Stimulated activated CD8-positive, alpha-beta memory T cell treated with anti-CD3 and anti-CD28 coated beads, Interleukin-2, amount 100 ng/mL, for 48 hours (primary cell): ENCODE results near the gene SNRK.

Source experiments
- DNase-seq, 2 donors: peaks; one replicate each; pipeline ENCODE4 v3.0.0-alpha.2; 2020; ENCODE audit warnings: low read depth in 2 of 2

SNRK gene

DNA sequence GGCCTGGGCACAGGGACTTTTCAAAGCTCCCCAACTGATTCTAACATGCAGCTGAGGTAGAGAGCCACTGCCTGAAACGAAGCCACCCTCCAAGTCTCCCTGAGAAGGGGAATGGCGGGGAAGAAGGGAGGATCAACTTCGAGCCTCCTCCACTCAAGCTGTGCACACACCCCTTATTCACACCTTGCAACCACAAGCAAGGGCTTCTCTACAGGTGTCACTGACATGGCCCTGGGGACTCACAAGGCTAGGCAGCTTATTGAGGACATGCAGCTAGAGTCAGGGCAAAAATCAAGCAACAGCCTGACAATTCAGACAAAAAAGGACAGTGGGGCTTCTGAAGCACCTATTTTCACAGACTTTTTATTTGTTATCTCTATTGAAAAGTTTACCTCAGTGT, 85.2 kb downstream of the SNRK start:
- no peak for DNase-seq

DNA sequence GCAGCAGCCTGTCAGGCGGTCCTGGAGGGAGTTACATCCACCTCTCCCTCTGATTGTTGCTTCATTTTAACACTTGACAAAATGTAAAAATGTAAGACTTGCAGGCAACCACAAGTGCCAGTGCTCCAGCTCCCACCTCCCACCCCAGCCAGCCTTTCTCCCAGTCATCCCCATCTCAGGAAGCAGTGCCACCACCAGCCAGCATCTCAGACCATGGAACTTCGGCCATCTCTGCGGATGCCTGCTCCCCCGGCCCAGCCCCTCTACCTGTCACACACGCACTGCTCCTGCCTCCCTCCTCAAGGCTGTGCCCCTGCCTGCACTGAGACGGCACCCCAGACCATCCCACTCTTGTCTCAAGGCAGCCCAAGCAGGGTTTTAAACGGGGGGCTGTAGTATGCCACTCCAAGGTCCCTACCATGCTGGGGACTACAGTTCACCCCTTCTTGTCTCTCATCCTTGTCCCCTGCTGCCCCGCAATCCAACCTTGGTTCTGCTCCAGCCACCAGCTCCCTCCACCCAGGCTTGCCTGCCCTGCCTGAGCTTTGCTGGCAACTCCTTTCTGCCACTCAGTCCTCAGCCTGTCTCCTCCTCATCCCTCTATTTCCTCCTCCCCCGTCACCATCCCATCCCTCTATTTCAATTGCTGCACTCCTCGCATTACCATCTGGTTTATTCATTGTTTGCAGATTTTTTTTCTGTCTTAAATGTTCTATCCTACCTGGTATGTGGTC, 85.8 kb downstream of the SNRK start:
- no peak for DNase-seq

DNA sequence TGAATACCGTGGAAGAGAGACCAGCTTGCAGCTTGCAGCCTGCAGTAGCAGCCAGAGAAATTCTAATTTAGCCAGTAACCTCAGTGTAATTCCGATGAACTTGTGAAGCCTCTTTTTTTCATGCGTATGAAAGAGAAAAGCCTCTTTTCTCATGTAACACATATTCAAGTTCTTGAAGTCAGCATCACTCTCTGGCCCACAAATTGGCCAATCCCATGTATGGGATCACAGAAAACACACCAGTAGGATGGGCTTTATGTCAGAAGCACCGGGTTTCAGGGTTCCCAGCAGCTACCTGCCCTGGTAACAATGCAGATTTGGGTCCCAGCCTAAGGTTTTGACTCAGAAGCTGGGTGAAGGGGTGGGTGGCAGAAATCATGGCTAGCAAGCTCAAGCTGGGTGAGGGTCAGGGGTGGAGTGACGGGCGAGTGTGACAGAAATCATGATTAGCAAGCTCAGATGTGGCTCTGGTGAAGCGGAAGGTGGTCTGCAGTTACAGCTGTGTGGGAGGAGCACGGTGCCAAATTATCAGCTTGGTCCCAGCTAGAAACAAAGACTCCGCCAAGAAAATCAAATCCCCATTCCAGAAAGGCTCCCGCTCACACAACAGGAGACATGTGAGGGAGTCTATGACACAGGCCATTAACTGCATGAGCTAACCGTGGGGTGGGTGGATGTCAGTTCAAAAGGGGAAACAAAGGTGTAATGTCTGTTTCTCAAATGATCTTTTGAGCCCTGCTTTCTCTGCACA, 86.6 kb downstream of the SNRK start:
- no peak for DNase-seq

DNA sequence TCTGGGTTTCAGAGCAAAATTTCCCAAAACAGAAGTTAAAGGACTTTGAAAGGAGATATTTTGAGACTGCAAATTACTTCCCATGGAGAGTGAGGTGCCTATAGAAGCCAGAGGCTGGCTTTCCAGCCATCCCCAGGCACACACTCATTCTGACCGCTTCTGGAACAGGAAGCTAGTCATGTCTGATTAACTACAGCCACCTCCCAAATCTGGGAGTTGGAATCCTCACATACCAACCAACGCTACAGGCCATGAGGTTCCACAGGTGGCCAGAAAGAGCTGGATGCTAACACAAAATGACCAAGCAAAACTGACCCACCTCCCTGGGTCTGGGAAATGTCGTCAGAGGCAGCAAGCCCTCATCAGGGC, 87.2 kb downstream of the SNRK start:
- no peak for DNase-seq

DNA sequence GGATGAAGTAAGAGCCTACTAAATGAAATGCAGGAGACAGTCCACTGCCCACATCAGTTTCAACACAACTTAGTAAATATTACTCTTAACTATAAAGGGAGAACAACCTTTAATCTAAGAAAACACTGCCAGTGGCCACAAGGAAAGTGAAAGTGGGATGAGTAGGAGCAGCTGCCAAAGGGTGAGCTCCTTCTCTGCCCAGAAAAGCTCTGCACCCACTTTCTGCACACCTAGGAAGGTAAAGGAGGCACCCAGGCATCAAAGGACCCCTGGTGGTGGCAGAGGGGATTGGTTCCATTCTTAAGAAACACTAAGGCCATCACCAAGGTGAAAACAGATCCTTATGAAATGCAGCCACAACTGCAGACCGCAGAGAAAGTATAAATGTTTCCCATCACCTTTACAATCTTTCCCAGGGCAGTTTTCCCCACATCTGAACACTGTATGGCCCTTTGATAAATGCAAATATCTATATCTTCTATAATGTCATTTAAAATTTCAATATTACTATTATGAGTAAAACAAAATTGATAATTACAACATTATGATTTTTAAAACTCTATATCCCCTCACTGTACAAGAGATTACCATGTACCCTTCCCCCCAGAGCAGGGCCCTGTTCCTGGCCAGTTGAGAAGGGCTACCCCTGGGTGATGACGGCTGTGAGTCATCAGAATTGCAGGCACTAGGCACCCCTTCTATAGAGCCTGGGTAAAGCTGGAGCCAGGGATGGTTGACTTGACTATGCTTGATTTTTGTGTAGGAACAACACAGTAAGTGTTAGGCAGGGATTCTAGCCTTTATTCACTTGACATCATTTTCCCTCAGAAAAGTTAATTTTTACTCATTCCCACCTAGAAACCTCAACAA, 92.0 kb downstream of the SNRK start:
- peak; percentile 23 to 47 for DNase-seq

DNA sequence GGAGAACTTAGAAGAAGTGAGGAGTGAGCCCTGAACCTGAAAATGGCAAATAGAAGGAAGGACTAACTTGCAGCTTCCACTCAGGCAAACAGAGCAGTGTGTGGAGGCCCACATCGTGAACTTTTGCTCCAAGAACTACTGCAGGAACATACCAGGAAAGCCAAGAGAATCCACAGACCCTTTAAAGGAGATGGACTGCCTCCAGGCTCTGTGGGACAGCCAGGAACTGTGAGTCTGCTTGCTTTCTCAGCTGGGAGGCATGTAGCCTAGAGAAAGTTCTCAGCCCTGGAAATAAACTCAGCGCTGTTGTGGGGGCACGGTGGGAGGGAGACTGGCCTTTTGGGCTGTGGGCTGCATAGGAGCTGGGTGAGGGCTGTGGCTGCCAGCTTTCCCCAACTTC, 93.0 kb downstream of the SNRK start:
- DNase-seq = no peak

DNA sequence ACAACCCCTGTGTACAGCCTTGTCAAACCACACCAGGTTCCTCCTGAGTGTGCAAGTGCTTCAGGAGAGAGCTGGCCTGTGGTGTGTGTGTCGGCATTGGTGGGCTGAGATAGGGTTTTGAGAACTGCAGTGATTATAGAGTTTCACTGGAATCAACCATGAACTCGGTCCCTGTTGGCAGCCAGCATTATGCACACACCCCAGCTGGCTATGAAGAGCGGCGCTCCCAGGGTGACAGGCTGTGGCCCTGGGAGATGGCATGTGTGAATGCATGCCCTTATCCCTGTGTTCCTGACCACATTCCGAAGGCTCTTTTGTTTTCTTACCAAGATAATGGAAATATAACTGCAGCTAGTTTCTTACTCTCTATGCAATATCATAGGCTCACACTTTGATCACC, 101.8 kb downstream of the SNRK start:
- DNase-seq = no peak

DNA sequence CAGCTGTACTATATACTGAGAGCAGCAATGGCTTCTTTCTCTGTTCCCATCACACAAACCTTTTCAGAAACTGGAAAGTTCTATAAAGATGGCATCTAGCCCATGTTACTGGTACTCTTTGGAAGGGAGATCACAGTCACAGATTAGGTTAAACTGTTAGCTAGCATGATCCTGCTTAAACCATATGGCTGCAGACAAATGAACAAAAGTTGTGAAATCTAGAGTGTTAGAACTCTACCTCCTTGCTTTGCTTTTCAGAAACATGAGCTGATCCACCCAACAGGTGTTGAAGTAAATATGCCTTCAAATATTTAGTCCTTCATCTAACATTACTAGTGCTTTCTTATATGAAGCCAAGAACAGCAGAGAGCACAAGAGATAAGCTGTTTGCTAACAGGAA, 102.6 kb downstream of the SNRK start:
- no peak for DNase-seq

DNA sequence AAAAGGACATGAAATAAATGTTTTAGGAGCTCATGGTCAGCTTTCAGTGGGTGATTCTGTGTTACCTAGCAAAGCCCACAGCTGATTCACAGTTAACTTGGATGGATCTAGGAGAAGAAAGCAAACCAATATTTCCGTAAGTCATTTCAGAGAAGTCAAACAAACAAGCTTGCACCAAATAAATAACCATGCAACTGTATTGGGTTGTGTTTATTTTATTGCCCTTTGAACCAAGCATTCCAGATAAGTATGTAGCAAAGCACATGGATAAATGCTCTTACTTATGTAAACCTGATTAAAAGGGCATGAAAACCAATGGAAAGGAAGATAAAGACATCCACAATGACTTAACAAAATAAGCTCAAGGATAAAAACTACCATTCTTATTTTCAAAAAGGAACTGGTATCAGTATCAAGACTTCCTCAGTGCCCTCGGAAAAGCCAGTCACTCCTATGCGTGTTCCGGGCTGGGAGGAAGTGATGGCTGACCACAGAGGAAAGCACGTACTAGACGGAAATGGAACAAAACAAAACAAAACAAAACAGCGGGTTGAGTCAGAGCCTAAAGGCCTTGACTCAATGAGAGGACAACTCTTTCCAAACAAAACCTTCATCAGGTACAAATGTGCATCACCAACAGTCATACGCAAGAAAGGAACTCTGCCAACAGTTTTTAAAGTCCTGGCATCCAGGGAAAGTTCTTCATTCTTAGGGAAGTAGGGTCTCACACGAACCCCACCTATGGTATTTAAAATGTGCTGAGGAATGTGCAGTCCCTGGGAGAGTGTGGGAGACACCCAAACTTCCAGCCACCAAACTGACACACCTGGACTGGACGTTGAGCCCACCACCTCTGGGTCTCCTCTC, 103.3 kb downstream of the SNRK start:
- DNase-seq = peak; percentile 29 to 46

DNA sequence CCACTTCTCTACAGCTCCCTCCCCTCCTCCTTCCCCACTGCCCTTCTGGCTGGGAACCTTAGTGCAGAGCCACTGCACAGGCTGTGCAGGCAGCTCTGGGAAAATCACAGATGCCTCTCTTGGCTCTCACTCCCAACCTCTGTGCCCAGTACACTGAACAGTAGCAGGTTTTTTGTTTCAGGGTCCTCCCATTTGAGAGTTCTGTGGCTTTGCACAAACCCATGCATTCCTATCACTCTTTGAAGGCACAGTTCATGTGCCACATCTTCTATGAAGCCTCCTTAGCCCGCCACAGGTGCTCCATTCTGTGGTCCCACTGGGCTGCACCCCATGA, 103.9 kb downstream of the SNRK start:
- DNase-seq = no peak

DNA sequence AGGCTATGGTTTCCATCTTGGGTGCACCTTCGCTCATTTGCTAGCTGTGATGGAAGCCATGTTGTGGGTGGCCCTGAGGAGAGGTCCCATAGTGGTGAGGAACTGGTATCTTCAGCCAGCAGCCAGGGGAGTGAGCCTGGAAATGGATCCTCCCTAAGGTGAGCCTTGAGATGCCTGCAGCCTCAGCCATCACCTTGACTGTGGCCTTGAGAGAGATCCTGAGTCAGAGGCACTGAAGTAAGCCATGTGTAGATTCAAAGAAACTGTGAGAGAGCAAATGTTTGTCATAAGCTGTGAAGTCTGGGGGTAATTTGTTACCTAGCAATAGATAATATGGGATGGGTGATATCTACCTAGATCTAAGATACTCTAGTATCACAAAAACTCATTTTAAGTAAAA, 105.3 kb downstream of the SNRK start:
- no peak for DNase-seq

DNA sequence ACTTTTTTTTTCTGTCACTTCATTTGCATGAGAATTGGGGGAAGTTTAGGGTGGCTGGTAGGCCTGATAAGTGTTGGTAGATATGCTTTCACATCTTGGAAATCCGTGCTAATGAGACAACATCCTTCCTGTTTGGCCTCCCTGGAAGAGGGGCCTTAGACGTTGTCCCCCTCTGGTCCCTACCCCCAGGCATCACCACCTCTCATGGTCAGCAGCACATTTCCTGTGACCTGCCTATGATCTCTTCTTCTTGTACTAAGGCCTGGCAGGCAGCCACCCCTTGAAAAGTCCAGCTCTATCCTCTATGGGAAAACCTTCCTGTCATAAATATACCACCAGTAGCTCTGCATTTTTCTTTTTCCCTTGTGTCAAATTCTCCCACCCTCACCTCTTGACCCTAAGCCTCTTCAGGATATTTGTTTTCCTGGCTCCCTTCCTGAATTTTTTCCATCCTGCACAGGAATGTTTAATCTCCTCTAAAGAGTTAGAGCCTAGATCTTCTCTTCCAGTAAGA, 107.8 kb downstream of the SNRK start:
- no peak for DNase-seq

DNA sequence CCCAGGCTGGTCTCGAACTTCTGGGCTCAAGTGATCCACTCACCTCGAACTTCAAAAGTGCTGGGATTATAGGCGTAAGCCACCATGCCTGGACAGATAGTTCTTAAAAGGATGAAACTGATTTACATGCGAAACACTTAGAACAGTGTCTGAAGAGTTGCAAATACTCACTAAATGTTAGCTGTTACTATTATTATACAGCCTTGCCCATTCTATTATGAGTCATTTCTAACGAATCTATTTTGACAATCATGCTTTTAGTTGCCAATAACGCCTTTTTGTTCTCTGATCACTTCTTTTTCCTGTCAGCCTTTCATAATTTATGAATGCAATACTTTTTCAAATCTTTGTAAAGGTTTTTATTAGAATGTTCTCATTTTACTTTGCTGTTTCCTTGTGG, 112.7 kb downstream of the SNRK start:
- no peak for DNase-seq

DNA sequence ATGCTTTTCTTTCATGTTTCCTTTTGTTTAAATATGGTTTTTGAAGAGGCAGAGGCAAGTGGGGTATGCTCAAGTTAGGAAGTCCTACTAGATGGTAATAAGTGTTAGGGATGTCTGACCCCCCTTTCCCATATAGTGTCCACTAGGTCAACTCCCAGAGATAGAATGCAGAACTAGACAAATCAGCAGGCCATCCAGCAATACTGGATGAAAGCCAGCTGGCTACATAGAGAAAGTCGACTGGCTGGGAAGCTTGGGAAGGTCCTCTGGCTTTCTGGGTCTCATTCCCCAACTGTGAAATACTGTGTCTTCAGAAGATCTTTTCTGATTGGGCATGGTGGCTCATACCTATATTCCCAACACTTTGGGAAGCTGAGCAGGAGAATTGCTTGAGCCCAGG, 113.8 kb downstream of the SNRK start:
- no peak for DNase-seq
